ENCODE measurements around the gene BRD7.

DNA sequence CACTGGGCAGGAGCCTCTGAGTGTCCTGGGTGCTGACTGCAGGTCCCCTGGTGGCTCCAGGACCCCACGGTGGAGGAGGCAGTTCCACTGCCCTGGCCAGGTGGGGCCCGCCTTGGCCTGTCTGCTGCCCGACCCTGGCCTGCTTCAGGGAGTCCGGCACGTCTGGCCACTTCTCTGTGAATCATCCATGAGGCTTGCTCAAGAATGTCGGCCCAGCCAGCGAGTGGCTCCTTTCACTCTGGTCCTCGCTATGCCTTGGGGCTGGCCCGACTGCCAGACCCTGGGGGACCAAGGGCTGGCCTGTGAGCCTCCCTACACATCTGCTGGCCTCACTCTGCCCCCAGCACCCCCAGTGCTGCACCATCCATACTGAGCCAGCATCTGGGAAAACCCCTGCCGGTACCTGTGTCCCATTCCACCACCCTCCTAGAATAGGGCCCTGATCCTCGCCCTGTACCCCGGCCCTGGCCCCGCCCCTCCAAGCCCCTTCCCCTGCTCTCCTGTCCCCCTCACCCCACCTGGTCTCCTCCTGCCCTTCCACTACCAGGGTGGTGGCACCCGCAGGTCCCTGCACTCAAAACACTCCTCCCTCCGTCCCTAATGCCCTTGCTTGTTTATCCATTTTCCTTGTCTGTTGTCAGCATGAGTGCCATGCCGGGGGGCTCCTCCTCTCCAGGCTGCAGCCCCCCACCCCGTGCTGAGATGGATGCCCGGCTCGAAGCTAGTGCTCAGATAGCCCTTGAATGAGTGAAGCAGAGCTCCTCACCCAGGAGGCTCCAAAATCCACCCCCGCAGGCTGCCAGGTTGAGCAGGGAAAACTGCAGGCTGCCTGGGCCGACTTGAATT, 66.9 kb downstream of the BRD7 start:
- TF ChIP-seq SUZ12 (IDR thresholded peaks at IDR 0.05; ENCODE audit: extremely low read depth, insufficient read depth, insufficient read length) (no peak), ZNF274 (IDR thresholded peaks at IDR 0.05; ENCODE audit: low read depth, low read length) (no peak)

Measured in NT2/D1 (cell line).